Epithelial cell of esophagus (primary cell): Measurements from ENCODE around the gene GALR1.

Source experiments
- DNase-seq: peaks from one replicate; pipeline ENCODE4 v3.0.0; 2010; ENCODE audit warnings: low read depth
- H3K4me3 ChIP-seq: 2 replicates; pipeline ENCODE4 v1.5.1; 2011; ENCODE audit warnings: mild to moderate bottlenecking, low read length, control low read depth
- TF ChIP-seq, protein P1 (sequence below): IDR thresholded peaks from 2 replicates; pipeline ENCODE4 v1.5.1; 2011; ENCODE audit warnings: low read depth, mild to moderate bottlenecking, low read length, control low read depth, inconsistent platforms; ENCODE audit not compliant: insufficient read depth; ENCODE audit errors: missing control alignments

GALR1 gene

GRCh38 chr18:77300579-77300978 lies 50.9 kb downstream of the GALR1 start:
- no peak overlapping the region for H3K4me3 ChIP-seq
- TF ChIP-seq, protein P1, sequence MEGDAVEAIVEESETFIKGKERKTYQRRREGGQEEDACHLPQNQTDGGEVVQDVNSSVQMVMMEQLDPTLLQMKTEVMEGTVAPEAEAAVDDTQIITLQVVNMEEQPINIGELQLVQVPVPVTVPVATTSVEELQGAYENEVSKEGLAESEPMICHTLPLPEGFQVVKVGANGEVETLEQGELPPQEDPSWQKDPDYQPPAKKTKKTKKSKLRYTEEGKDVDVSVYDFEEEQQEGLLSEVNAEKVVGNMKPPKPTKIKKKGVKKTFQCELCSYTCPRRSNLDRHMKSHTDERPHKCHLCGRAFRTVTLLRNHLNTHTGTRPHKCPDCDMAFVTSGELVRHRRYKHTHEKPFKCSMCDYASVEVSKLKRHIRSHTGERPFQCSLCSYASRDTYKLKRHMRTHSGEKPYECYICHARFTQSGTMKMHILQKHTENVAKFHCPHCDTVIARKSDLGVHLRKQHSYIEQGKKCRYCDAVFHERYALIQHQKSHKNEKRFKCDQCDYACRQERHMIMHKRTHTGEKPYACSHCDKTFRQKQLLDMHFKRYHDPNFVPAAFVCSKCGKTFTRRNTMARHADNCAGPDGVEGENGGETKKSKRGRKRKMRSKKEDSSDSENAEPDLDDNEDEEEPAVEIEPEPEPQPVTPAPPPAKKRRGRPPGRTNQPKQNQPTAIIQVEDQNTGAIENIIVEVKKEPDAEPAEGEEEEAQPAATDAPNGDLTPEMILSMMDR = no peak
- no peak for DNase-seq

- H3K4me3 ChIP-seq = no peak overlapping the region
- TF ChIP-seq, protein P1 = no peak
- no peak for DNase-seq
Observed at GRCh38 chr18:77304268-77304667, 54.6 kb downstream of the GALR1 start.

- H3K4me3 ChIP-seq = no peak overlapping the region
- TF ChIP-seq, protein P1 = no peak
- no peak for DNase-seq
Observed at GRCh38 chr18:77305676-77306075, 56.0 kb downstream of the GALR1 start.

DNA sequence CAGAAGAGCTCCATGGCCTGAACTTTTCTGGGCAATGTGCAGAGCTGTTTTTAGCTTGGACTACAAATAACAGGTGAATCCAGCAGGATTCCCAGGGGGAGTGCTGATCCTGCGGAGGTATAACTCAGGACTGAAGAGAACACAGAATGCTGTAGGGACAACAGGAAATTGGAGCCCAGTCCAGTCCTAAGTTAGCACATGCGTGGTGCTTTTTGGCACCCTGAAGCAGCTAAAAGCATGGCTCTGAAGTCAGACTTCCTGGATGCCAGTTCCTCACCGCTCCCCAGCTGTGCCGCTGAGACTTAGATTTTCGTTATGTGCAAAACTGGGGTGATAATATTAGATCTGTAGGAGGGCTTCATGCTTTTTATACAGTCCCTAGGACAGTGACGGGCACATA lies 58.6 kb downstream of the GALR1 start:
- H3K4me3 ChIP-seq = no peak overlapping the region

DNA sequence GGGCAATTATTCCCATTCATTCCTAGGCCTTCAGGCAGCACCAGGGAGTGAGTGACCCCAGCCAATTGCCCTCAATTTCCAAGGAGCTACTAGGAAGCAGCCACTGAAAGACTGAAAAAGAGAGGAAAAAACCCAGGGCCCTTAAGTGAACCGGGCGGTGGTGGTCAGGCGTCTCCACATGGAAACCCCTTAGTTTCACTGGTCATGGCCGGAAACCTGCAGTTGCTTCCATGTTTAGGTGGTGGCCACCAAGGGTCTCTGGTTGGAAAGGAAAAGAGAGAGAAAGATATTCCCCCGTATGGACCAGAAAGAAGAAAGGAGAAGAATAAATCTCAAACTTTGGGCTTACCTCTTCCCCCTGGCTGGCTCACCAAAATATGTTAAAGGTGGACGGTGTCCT lies 64.9 kb downstream of the GALR1 start:
- no peak overlapping the region for H3K4me3 ChIP-seq
- no peak for DNase-seq
- TF ChIP-seq, protein P1 = no peak

More for the DNA sequence above, 58.6 kb downstream of the GALR1 start:
- TF ChIP-seq, protein P1 = no peak
- no peak for DNase-seq

DNA sequence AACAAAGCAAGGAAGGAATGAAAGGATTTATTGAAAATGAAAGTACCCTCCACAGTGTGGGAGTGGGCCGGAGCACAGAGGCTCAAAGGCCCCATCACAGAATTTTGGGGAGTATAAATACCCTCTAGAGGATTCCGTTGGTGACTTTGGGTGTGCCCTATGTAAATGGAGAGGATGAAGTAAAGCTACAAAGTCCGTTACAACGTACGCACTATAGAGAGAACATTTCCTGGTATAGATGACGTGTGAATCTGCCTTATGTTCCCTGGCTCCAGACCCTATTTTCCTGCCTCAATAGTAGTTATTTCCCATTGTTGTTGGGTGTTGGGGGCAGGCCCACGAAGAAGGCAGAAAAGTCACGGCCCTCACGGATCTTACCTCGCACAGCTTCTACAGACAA lies 65.3 kb downstream of the GALR1 start:
- TF ChIP-seq, protein P1 = no peak
- no peak overlapping the region for H3K4me3 ChIP-seq
- DNase-seq = no peak

- no peak overlapping the region for H3K4me3 ChIP-seq
- TF ChIP-seq, protein P1 = no peak
- DNase-seq = no peak
Observed at GRCh38 chr18:77316008-77316407, 66.4 kb downstream of the GALR1 start.
